ENCODE results near the gene RNF11. TPM values are rescaled to one million over a fixed set of nuclear protein-coding genes. Genes with fewer than 3 reads are reported as not detected.
"Not testable (repeated sequence)": the region's sequence is repeated elsewhere in the genome, so short reads cannot be mapped to it uniquely, and the experiment has no call there.

Gene RNF11
- total RNA-seq, 2 experiments from 2014 or later, result 27.5 to 29.0 TPM

DNA sequence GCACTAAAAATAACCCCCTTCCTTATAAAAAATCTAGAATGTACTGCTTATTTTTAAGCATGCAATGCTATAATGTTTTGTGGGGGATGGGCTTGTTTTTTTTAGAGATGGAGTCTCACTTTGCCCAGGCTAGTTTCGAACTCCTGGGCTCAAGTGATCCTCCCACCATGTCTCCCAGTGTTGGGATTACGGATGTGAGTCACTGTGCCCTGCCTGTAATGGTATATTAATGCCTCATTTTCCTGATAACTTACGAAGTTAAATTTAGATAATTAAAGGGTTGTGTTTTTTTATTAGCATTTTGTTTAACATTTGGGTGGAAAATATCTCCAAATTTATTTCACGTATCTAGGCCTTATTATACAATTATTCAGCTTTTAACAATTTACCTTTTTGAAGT is 6.5 kb downstream of the RNF11 start:
- Mint-ChIP-seq H3K36me3 (ENCODE audit: low read depth) (peaks cover 7% of the 10 kb centered on the region), H3K27me3 (ENCODE audit: low read depth) (no peaks in the 10 kb centered on the region), H3K4me1 (ENCODE audit: low read depth) (peaks cover 45% of the 10 kb centered on the region), H3K4me3 (no peak overlapping the region), H3K9me3 (ENCODE audit: insufficient read depth) (no peaks in the 10 kb centered on the region), H3K27ac (no peak overlapping the region)
- ChIA-PET POLR2A (no interaction called here), CTCF (interaction anchor here (1.5 kb wide), 1 partner anchor 54 kb away, joined by 3 read pairs; no protein-coding TSS in a partner anchor)
- no peak for DNase-seq
- ATAC-seq, result no peak

DNA sequence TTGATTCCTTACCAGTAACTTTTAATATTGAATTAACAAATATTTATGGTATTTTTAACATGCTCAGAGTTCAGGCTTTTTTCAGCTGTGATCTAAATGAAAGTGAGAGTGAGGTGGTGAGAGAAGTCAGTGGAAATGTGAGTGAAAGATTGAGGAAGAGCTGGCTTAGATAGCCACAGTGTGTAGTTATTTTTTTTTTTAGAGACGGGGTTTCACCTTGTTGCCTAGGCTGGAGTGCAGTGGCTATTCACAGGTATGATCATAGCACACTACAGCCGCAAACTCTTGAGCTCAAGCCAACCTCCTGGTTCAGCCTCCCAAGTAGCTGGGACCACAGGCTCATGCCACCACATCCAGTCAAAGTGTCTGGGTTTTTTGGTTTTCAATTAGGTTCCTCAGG is 10.9 kb downstream of the RNF11 start:
- POLR2A ChIA-PET, result no interaction called here
- no peak for ATAC-seq
- CTCF ChIA-PET, result interaction anchor here (1.4 kb wide), 1 partner anchor 58 kb away, joined by 3 read pairs; no protein-coding TSS in a partner anchor
- DNase-seq, result no peak
- Mint-ChIP-seq H3K27me3 (ENCODE audit: low read depth) (no peaks in the 10 kb centered on the region), H3K27ac (no peak overlapping the region), H3K4me1 (ENCODE audit: low read depth) (peaks cover 22% of the 10 kb centered on the region), H3K9me3 (ENCODE audit: insufficient read depth) (no peaks in the 10 kb centered on the region), H3K36me3 (ENCODE audit: low read depth) (peaks cover 5% of the 10 kb centered on the region), H3K4me3 (no peak overlapping the region)

DNA sequence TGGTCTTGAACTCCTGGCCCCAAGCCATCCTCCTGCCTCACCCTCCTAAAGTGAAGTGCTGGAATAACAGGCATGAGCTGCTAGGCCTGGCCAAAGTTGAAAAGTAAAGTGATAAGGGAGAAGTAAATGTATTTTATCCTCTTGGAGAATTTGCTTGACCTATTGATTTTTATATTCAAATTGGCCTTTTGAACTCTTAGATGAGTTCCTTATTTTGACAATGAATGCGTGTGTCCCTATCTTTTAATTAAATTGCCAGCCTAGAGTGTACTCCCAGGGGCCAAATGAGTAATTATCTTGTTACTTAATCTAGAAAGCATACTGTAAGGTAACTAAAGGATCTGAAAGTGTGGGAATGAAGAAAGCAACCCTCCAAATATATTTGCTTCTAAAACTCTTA is 11.4 kb downstream of the RNF11 start:
- ChIA-PET CTCF (interaction anchor here (1.4 kb wide), 1 partner anchor 59 kb away, joined by 3 read pairs; no protein-coding TSS in a partner anchor), POLR2A (no interaction called here)
- Mint-ChIP-seq H3K27ac (no peak overlapping the region), H3K4me3 (no peak overlapping the region), H3K9me3 (ENCODE audit: insufficient read depth) (no peaks in the 10 kb centered on the region), H3K36me3 (ENCODE audit: low read depth) (peaks cover 6% of the 10 kb centered on the region), H3K27me3 (ENCODE audit: low read depth) (no peaks in the 10 kb centered on the region), H3K4me1 (ENCODE audit: low read depth) (peaks cover 25% of the 10 kb centered on the region)
- DNase-seq (no peak), ATAC-seq (no peak)

DNA sequence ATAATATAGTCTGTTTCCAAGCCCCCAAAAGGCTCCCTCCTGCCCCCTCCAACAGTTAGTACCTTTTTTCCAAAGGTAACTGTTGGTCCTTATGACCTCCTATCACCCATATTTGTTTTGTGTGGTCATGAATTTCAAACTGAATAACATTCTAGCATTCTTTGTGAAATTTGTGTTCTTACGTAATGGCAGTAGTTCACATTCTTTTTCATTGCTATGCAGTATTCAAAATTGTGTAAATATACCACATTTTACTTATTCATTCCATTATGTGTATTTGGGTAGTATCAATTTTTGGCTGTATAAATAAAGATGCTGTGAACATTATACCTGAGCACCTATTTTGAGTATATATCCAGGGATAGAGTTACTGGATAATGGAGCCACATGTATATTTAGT is 13.4 kb downstream of the RNF11 start:
- ATAC-seq (no peak), DNase-seq (no peak)
- Mint-ChIP-seq H3K9me3 (ENCODE audit: insufficient read depth) (no peaks in the 10 kb centered on the region), H3K36me3 (ENCODE audit: low read depth) (peaks cover 5% of the 10 kb centered on the region), H3K4me1 (ENCODE audit: low read depth) (peaks cover 35% of the 10 kb centered on the region), H3K4me3 (no peak overlapping the region), H3K27ac (no peak overlapping the region), H3K27me3 (ENCODE audit: low read depth) (no peaks in the 10 kb centered on the region)
- ChIA-PET POLR2A (no interaction called here), CTCF (no interaction called here)

DNA sequence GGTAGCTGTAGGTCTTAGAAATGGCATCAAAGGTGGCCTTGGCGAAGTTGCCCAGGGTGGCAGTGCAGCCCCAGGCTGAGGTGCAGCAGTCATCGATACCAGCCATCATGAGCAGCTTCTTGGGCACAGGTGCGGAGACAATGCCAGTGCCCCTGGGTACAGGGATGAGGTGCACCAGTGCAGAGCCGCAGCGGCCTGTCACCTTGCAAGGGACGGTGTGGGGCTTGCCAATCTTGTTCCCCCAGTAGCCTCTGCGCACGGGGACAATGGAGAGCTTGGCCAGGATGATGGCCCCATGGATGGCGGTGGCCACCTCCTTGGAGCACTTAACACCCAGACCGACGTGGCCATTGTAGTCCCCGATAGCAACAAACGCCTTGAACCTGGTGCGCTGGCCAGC is 14.7 kb downstream of the RNF11 start:
- H3K4me1 Mint-ChIP-seq (ENCODE audit: low read depth), result peaks cover 32% of the 10 kb centered on the region
- ATAC-seq; POLR2A ChIA-PET; H3K9me3 Mint-ChIP-seq (ENCODE audit: insufficient read depth); H3K4me3 Mint-ChIP-seq; H3K27ac Mint-ChIP-seq; CTCF ChIA-PET; H3K27me3 Mint-ChIP-seq (ENCODE audit: low read depth); H3K36me3 Mint-ChIP-seq (ENCODE audit: low read depth); DNase-seq: not testable (repeated sequence)

DNA sequence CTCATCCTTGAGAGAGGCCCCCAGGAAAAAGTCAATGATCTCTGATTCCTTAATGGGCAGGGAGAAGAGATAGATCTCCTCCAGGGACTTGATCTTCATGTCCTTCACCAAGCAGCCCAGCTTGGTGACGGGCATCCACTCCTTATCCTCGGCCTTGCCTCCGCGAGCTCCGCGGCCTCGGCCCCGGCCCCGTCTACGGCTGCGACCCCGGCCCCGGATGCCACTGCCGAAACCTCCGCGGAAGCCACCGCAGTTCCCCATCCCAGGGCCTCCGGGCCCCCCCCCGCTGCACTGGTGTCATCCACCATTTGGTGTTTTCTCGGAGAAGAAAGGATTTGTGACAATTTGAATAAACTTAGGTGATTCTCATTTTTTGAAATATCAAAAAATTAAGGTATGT is 15.1 kb downstream of the RNF11 start:
- H3K27ac Mint-ChIP-seq; POLR2A ChIA-PET; H3K27me3 Mint-ChIP-seq (ENCODE audit: low read depth); H3K4me3 Mint-ChIP-seq; ATAC-seq; DNase-seq; H3K9me3 Mint-ChIP-seq (ENCODE audit: insufficient read depth); H3K36me3 Mint-ChIP-seq (ENCODE audit: low read depth): not testable (repeated sequence)
- CTCF ChIA-PET, result interaction anchor here (1.6 kb wide), 1 partner anchor 46 kb away, joined by 4 read pairs; no protein-coding TSS in a partner anchor
- peaks cover 29% of the 10 kb centered on the region for H3K4me1 Mint-ChIP-seq (ENCODE audit: low read depth)

DNA sequence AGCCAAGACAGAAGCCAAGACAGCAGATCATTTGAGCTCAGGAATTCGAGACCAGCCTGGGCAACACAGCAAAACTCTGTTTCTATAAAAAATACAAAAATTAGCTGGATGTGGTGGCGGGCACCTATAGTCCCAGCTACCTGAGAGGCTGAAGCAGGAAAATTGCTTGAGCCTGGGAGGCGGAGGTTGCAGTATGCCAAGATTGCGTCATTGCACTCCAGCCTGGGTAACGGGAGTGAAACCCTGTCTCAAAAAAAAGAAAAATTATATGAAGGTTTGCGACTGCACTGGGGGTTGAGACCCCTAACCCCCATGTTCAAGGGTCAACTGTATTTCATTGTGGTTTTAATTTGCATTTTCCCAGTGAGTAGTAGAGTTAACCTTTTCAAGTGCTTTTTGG is 16.3 kb downstream of the RNF11 start:
- no peak for ATAC-seq
- ChIA-PET POLR2A (no interaction called here), CTCF (interaction anchor here (1.6 kb wide), 1 partner anchor 45 kb away, joined by 4 read pairs; no protein-coding TSS in a partner anchor)
- Mint-ChIP-seq H3K4me3 (no peak overlapping the region), H3K27ac (no peak overlapping the region), H3K4me1 (ENCODE audit: low read depth) (peaks cover 18% of the 10 kb centered on the region), H3K27me3 (ENCODE audit: low read depth) (no peaks in the 10 kb centered on the region), H3K9me3 (ENCODE audit: insufficient read depth) (no peaks in the 10 kb centered on the region), H3K36me3 (ENCODE audit: low read depth) (peaks cover 2% of the 10 kb centered on the region)
- no peak for DNase-seq

DNA sequence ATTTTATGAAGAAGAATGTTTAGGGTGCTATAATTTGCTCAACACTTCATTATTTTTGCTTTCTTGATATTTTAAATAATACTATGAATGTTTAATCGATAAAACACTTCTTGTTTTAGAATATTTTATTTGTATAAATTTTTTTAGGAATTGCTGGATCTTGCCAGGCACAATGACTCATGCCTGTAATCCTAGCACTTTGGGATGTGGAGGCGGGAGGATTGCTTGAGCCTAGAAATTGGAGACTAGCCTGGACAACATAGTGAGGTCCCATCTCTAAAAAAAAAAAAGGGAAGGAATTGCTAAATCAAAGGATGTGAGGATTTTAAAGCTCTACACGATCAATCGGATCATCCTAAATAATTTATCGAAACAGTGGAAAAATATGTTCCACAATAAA is 17.6 kb downstream of the RNF11 start:
- POLR2A ChIA-PET, result interaction anchor here (0.6 kb wide), 1 partner anchor 120 kb away, joined by 3 read pairs; no protein-coding TSS in a partner anchor
- H3K4me1 Mint-ChIP-seq (ENCODE audit: low read depth), result peaks cover 14% of the 10 kb centered on the region
- no peak for ATAC-seq

DNA sequence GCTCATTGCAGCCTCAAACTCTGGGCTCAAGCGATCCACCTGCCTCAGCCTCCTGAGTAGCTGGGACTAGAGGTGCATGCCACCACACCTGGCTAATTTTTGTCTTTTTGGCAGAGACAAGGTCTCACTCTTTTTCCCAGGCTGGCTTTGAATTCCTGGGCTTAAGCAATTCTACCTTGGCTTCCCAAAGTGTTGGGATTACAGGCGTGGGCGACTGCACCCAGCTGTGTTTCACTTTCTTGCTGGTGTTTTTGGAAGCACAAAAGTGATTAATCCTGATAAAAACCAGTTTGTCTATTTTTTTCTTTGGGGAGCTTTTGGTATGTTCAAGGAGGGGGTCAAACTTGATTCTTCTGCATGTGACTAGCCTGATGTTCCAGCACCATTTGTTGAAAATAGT is 19.3 kb downstream of the RNF11 start:
- Mint-ChIP-seq H3K27ac (no peak overlapping the region), H3K4me3 (no peak overlapping the region), H3K36me3 (ENCODE audit: low read depth) (peaks cover 2% of the 10 kb centered on the region), H3K27me3 (ENCODE audit: low read depth) (no peaks in the 10 kb centered on the region), H3K9me3 (ENCODE audit: insufficient read depth) (no peaks in the 10 kb centered on the region), H3K4me1 (ENCODE audit: low read depth) (peaks cover 18% of the 10 kb centered on the region)
- DNase-seq (no peak), ATAC-seq (no peak)
- ChIA-PET CTCF (interaction anchor here (0.6 to 1.3 kb wide), 3 partner anchors 8 to 66 kb away, joined by 3 to 4 read pairs (median 3); no protein-coding TSS in a partner anchor), POLR2A (interaction anchor here (0.5 kb wide), 1 partner anchor 373 kb away, joined by 3 read pairs; no protein-coding TSS in a partner anchor)

More for the DNA sequence above, 17.6 kb downstream of the RNF11 start:
- H3K27me3 Mint-ChIP-seq (ENCODE audit: low read depth), result no peaks in the 10 kb centered on the region
- no peak overlapping the region for H3K4me3 Mint-ChIP-seq
- H3K27ac Mint-ChIP-seq, result no peak overlapping the region
- CTCF ChIA-PET, result no interaction called here
- no peaks in the 10 kb centered on the region for H3K9me3 Mint-ChIP-seq (ENCODE audit: insufficient read depth)
- peaks cover 2% of the 10 kb centered on the region for H3K36me3 Mint-ChIP-seq (ENCODE audit: low read depth)
- DNase-seq, result no peak

DNA sequence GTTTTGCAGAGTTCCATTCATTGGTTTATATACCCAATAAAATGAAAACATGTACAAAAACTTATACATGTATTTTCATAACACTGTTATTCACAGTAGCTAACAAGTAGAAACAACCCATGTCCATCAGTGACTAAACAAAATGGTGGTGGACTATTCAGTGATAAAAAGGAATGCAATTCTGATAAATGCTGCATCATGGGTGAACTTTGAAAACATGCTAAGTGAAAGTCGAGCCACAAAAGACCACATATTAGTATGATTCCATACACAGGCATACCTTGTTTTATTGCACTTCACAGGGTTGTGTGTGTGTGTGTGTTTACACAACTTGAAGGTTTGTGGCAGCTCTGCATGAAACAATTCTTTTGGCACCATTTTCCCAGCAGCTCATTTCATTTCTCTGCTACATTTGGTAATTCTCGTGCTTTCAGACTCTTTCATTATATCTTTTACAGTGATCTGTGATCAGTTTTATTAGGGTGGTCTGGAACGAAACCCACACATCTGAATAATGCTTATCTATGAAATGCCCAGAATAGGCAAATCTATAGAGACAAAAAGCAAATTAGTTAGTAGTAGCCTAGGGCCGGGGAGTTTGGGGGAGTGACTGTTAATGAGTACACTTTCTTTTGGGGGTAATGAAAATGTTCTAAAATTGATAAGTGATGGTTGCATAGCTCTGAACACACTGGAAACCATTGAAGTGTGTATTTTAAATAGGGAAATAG is 27.2 kb downstream of the RNF11 start:
- H3K4me1 Mint-ChIP-seq (ENCODE audit: low read depth), result peaks cover 49% of the 10 kb centered on the region
- no peak overlapping the region for H3K27ac Mint-ChIP-seq
- H3K27me3 Mint-ChIP-seq (ENCODE audit: low read depth), result no peaks in the 10 kb centered on the region
- no peaks in the 10 kb centered on the region for H3K9me3 Mint-ChIP-seq (ENCODE audit: insufficient read depth)
- H3K36me3 Mint-ChIP-seq (ENCODE audit: low read depth), result peaks cover 10% of the 10 kb centered on the region
- CTCF ChIA-PET, result interaction anchor here (1.0 kb wide), 1 partner anchor 9 kb away, joined by 3 read pairs; no protein-coding TSS in a partner anchor
- no peak overlapping the region for H3K4me3 Mint-ChIP-seq
- ATAC-seq (no peak), DNase-seq (no peak)
- POLR2A ChIA-PET, result no interaction called here

DNA sequence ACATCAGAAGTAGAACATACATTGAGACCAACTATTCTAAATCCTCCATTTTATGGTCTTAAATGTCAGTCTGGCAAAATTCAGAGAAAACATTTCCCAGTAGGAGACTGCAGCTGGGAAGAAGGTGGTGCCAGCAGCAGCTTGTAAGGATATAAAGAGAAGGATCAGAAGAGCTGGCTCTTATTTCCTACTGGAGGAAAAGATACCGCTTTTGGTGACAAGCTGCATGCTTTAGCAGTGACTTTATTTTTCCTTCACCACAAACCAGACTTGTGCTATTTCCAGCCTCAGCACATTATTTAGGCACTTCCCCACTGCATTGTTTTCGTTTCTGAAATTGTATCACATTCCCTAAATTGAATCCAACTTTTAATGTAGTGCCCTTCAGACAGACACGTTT is 28.4 kb downstream of the RNF11 start:
- no peak overlapping the region for H3K27ac Mint-ChIP-seq
- ChIA-PET CTCF (no interaction called here), POLR2A (no interaction called here)
- peaks cover 52% of the 10 kb centered on the region for H3K4me1 Mint-ChIP-seq (ENCODE audit: low read depth)
- H3K9me3 Mint-ChIP-seq (ENCODE audit: insufficient read depth), result no peaks in the 10 kb centered on the region
- H3K4me3 Mint-ChIP-seq, result no peak overlapping the region
- no peaks in the 10 kb centered on the region for H3K27me3 Mint-ChIP-seq (ENCODE audit: low read depth)
- H3K36me3 Mint-ChIP-seq (ENCODE audit: low read depth), result peaks cover 13% of the 10 kb centered on the region
- ATAC-seq (no peak), DNase-seq (no peak)

DNA sequence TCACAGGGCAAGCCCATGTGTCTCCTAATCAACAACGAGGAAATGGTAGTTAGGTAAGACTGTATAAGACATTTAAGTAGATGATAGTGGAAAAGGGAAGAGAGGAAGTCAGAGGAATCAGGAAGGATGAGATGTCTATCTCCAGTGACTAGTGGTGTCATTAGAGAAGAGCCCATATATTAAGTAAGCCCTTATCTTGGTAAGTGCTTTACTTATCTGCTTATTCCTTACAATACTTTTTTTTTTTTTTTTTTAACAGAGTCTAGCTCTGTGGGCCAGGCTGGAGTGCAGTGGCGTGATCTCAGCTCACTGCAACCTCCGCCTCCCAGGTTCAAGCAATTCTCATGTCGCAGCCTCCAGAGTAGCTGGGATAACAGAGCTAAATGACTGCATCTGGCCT is 29.5 kb downstream of the RNF11 start:
- ATAC-seq (no peak), DNase-seq (no peak)
- Mint-ChIP-seq H3K27me3 (ENCODE audit: low read depth) (no peaks in the 10 kb centered on the region), H3K36me3 (ENCODE audit: low read depth) (peaks cover 21% of the 10 kb centered on the region), H3K4me1 (ENCODE audit: low read depth) (peaks cover 54% of the 10 kb centered on the region), H3K4me3 (no peak overlapping the region), H3K27ac (no peak overlapping the region), H3K9me3 (ENCODE audit: insufficient read depth) (no peaks in the 10 kb centered on the region)
- CTCF ChIA-PET, result interaction anchor here (4.2 kb wide), 1 partner anchor 31 kb away, joined by 30 read pairs; no protein-coding TSS in a partner anchor
- POLR2A ChIA-PET, result no interaction called here
